NCI-H128 (cell line): ENCODE measurements around the gene IFT25.

Experiments
- DNase-seq: peaks from one replicate; lab custom pipeline; 2025; ENCODE audit not compliant: unreplicated experiment; lab: John Stamatoyannopoulos, UW

IFT25 gene

GRCh38 chr1:53930932-53931331 is 14.6 kb downstream of the IFT25 start:
- no peak for DNase-seq

GRCh38 chr1:53929246-53929960 is 16.1 kb downstream of the IFT25 start:
- no peak for DNase-seq

- no peak for DNase-seq
Observed at GRCh38 chr1:53927376-53927881, 18.1 kb downstream of the IFT25 start.

GRCh38 chr1:53919675-53920066 is 25.8 kb downstream of the IFT25 start:
- DNase-seq, result no peak

GRCh38 chr1:53918343-53918742 is 27.2 kb downstream of the IFT25 start:
- no peak for DNase-seq

- DNase-seq, result no peak
Observed at GRCh38 chr1:53913352-53914033, 32.0 kb downstream of the IFT25 start.

GRCh38 chr1:53911442-53911841 is 34.1 kb downstream of the IFT25 start:
- no peak for DNase-seq

- DNase-seq, result no peak
Observed at GRCh38 chr1:53909946-53910345, 35.6 kb downstream of the IFT25 start.

- no peak for DNase-seq
Observed at GRCh38 chr1:53906121-53906520, 39.4 kb downstream of the IFT25 start.

GRCh38 chr1:53905509-53905908 is 40.0 kb downstream of the IFT25 start:
- no peak for DNase-seq

GRCh38 chr1:53902235-53903138 is 43.0 kb downstream of the IFT25 start:
- DNase-seq, result no peak

GRCh38 chr1:53899708-53900107 is 45.8 kb downstream of the IFT25 start:
- DNase-seq, result no peak

GRCh38 chr1:53899206-53899628 is 46.3 kb downstream of the IFT25 start:
- no peak for DNase-seq

GRCh38 chr1:53896635-53897229 is 48.8 kb downstream of the IFT25 start:
- DNase-seq, result no peak

GRCh38 chr1:53895421-53895820 is 50.1 kb downstream of the IFT25 start:
- no peak for DNase-seq

- no peak for DNase-seq
Observed at GRCh38 chr1:53894644-53895043, 50.9 kb downstream of the IFT25 start.

- no peak for DNase-seq
Observed at GRCh38 chr1:53893999-53894636, 51.4 kb downstream of the IFT25 start, which contains the start of gene DIO1. Gene DIO1 (plus strand): TSS chr1:53894187. CDS start chr1:53894211, 24 bp downstream.

GRCh38 chr1:53892911-53893310 is 52.6 kb downstream of the IFT25 start:
- no peak for DNase-seq

- no peak for DNase-seq
Observed at GRCh38 chr1:53891678-53892077, 53.8 kb downstream of the IFT25 start.

GRCh38 chr1:53891018-53891417 is 54.5 kb downstream of the IFT25 start:
- DNase-seq, result no peak
